Measurements from ENCODE around the gene TET1.

- no peak for TF ChIP-seq CTCF (IDR thresholded peaks at IDR 0.05)
- TF ChIP-seq POLR2A (IDR thresholded peaks at IDR 0.05) = no peak
Observed at GRCh38 chr10:68700197-68700596, 140.1 kb downstream of the TET1 start.
